A673 (cell line): ENCODE results near the gene ROR2. TPM values are rescaled to one million over a fixed set of nuclear protein-coding genes. Genes with fewer than 3 reads are reported as not detected.

Experiments used
- BruUV-seq: library from RNA; stranded (reverse); fragments of 400-500 nt; replicated peaks from 2 replicates; lab custom pipeline; 2021; lab: Mats Ljungman, UMichigan
- CTCF ChIA-PET: fragments of 300-600 bp; sonication (Branson Sonifier 250); formaldehyde crosslinking; loops from one replicate; lab custom pipeline; 2022; ENCODE audit warnings: antibody characterized with exemption; lab: Charles Lee
- POLR2A ChIA-PET: fragments of 300-600 bp; sonication (Branson Sonifier 250); formaldehyde crosslinking; loops from one replicate; lab custom pipeline; 2022; ENCODE audit warnings: antibody characterized with exemption; ENCODE audit not compliant: low non-redundant PET; lab: Charles Lee
- DNase-seq: peaks from one replicate; pipeline ENCODE4 v3.0.0-alpha.2; 2015; ENCODE audit warnings: low spot score
- H3K27ac ChIP-seq: fragments of 200-600 bp; sonication (generic); 2 replicates; pipeline ENCODE4 v1.5.1; 2016; ENCODE audit warnings: mixed run types, low read depth, mild to moderate bottlenecking, mixed read lengths, antibody characterized with exemption, low read length; ENCODE audit not compliant: poor library complexity, severe bottlenecking
- H3K27me3 ChIP-seq: fragments of 200-600 bp; sonication (generic); replicated peaks from 2 replicates; pipeline ENCODE4 v1.6.1; 2017; ENCODE audit warnings: mixed run types, low read depth, mild to moderate bottlenecking, mixed read lengths, antibody characterized with exemption, low read length; ENCODE audit not compliant: insufficient read depth, poor library complexity
- H3K36me3 ChIP-seq: fragments of 200-600 bp; sonication (generic); 2 replicates; pipeline ENCODE4 v1.6.1; 2016; ENCODE audit warnings: mixed run types, mild to moderate bottlenecking, mixed read lengths, antibody characterized with exemption, low read length; ENCODE audit not compliant: insufficient read depth, poor library complexity, severe bottlenecking
- H3K4me1 ChIP-seq: fragments of 200-600 bp; sonication (generic); 2 replicates; pipeline ENCODE4 v1.6.1; 2017; ENCODE audit warnings: mixed run types, mild to moderate bottlenecking, mixed read lengths, antibody characterized with exemption, low read length; ENCODE audit not compliant: insufficient read depth, poor library complexity, severe bottlenecking
- H3K4me3 ChIP-seq: fragments of 200-600 bp; sonication (generic); 2 replicates; pipeline ENCODE4 v1.5.1; 2016; ENCODE audit warnings: low read depth, mixed run types, mild to moderate bottlenecking, mixed read lengths, low read length; ENCODE audit not compliant: poor library complexity, severe bottlenecking
- H3K9me3 ChIP-seq: fragments of 200-600 bp; sonication (generic); 2 replicates; pipeline ENCODE4 v1.6.1; 2016; ENCODE audit warnings: mixed run types, low read depth, mild to moderate bottlenecking, mixed read lengths, antibody characterized with exemption, low read length; ENCODE audit not compliant: poor library complexity, severe bottlenecking
- CTCF ChIP-seq: fragments of 300-800, 200-600 bp; sonication (generic); conservative IDR thresholded peaks from 2 replicates; pipeline ENCODE4 v1.5.1; 2017; ENCODE audit warnings: low read depth, mild to moderate bottlenecking, antibody characterized with exemption, low read length, moderate library complexity, mixed read lengths
- EZH2 ChIP-seq: fragments of 200-600 bp; sonication (generic); IDR thresholded peaks from 2 replicates; pipeline ENCODE4 v1.6.1; 2017; ENCODE audit warnings: borderline replicate concordance, low read depth, mild to moderate bottlenecking, mixed read lengths, antibody characterized with exemption, low read length; ENCODE audit not compliant: poor library complexity, severe bottlenecking
- intact Hi-C: fragments of 100-400 bp; cut with micrococcal nuclease; formaldehyde crosslinking; loops from one replicate; pipeline ENCODE4 v1.10.0; 2022; ENCODE audit not compliant: unreplicated experiment
- total RNA-seq: library from RNA; stranded (reverse); gene quantifications from 2 replicates; pipeline ENCODE4 v1.2.3, GENCODE V29; 2021

Gene ROR2
- total RNA-seq, 1 experiment from 2014 or later = 12.3 TPM

DNA sequence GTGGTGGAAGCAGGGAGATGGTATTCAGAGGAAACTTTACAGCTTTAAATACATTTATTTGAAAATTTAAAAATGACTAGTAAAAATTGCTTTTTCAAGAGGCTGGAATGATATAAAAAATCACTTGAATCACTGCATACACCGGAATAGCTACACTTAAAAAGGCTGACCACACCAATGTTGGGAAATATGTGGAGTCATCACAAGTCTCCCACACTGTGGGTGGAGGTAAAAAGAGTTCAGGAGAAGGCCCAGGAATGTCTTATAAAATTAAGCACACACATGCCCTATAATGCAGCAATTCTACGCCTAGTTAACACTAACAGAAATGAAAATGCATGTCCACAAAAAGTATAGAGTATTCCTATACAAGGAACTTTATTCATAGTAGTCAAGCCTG lies 198.1 kb downstream of the ROR2 start:
- TF ChIP-seq EZH2 = no peak
- no peak for TF ChIP-seq CTCF
- Histone ChIP-seq H3K36me3 (no peaks in the 10 kb centered on the region), H3K27me3 (no peaks in the 10 kb centered on the region), H3K4me1 (no peaks in the 10 kb centered on the region), H3K9me3 (no peaks in the 10 kb centered on the region), H3K4me3 (no peak overlapping the region), H3K27ac (no peak overlapping the region)
- intact Hi-C loops = no loop called here
- ChIA-PET CTCF (no interaction called here), POLR2A (no interaction called here)
- DNase-seq = no peak
- BruUV-seq = no TSS peak

- TF ChIP-seq CTCF (peak; percentile 48), EZH2 (no peak)
- no peaks in the 10 kb centered on the region for H3K36me3 ChIP-seq
- ChIA-PET CTCF (no interaction called here), POLR2A (no interaction called here)
- H3K4me1 ChIP-seq = no peaks in the 10 kb centered on the region
- H3K27ac ChIP-seq = no peak overlapping the region
- H3K4me3 ChIP-seq = no peak overlapping the region
- peak; percentile 36 for DNase-seq
- intact Hi-C loops = no loop called here
- no peaks in the 10 kb centered on the region for H3K9me3 ChIP-seq
- H3K27me3 ChIP-seq = no peaks in the 10 kb centered on the region
- no TSS peak for BruUV-seq
These were observed 199.7 kb downstream of the ROR2 start for GRCh38 chr9:91750343-91750742.

GRCh38 chr9:91746904-91747303 lies 203.1 kb downstream of the ROR2 start:
- H3K36me3 ChIP-seq = no peaks in the 10 kb centered on the region
- POLR2A ChIA-PET = no interaction called here

More at GRCh38 chr9:91746904-91747303, 203.1 kb downstream of the ROR2 start:
- Histone ChIP-seq H3K4me1 (no peaks in the 10 kb centered on the region), H3K27me3 (no peaks in the 10 kb centered on the region), H3K27ac (no peak overlapping the region), H3K4me3 (no peak overlapping the region), H3K9me3 (no peaks in the 10 kb centered on the region)
- CTCF ChIA-PET = no interaction called here
- TF ChIP-seq CTCF (no peak), EZH2 (no peak)
- intact Hi-C loops = no loop called here
- no TSS peak for BruUV-seq
- no peak for DNase-seq
